GM19328 (cell line): ENCODE measurements around the gene CAVIN1.
"Not testable (repeated sequence)": the region's sequence is repeated elsewhere in the genome, so short reads cannot be mapped to it uniquely, and the experiment has no call there.

Experiments used
- ATAC-seq: cut with Tn5 transposase; IDR thresholded peaks from one replicate; pipeline ENCODE4 v1.9.1; 2021; ENCODE audit warnings: mild to moderate bottlenecking, moderate library complexity; ENCODE audit not compliant: unreplicated experiment

CAVIN1 gene

GRCh38 chr17:42381898-42382297 is 41.2 kb downstream of the CAVIN1 start:
- no peak for ATAC-seq

GRCh38 chr17:42380935-42381334 is 42.1 kb downstream of the CAVIN1 start:
- ATAC-seq, result no peak

- ATAC-seq, result no peak
These were observed 44.0 kb downstream of the CAVIN1 start for GRCh38 chr17:42378959-42379594.

GRCh38 chr17:42378359-42378958 is 44.6 kb downstream of the CAVIN1 start:
- ATAC-seq, result no peak

GRCh38 chr17:42373896-42374295 is 49.2 kb downstream of the CAVIN1 start:
- ATAC-seq, result no peak

GRCh38 chr17:42372142-42372541 is 50.9 kb downstream of the CAVIN1 start:
- no peak for ATAC-seq

- ATAC-seq, result not testable (repeated sequence)
These were observed 54.1 kb downstream of the CAVIN1 start for GRCh38 chr17:42368797-42369561.

GRCh38 chr17:42368310-42368709 is 54.7 kb downstream of the CAVIN1 start:
- ATAC-seq, result not testable (repeated sequence)

- not testable (repeated sequence) for ATAC-seq
These were observed 56.7 kb downstream of the CAVIN1 start for GRCh38 chr17:42366176-42367023.

- ATAC-seq, result no peak
These were observed 57.9 kb downstream of the CAVIN1 start for GRCh38 chr17:42365136-42365535.

- no peak for ATAC-seq
These were observed 59.1 kb downstream of the CAVIN1 start for GRCh38 chr17:42363767-42364585.

- no peak for ATAC-seq
These were observed 59.8 kb downstream of the CAVIN1 start for GRCh38 chr17:42363231-42363630.

- ATAC-seq, result no peak
These were observed 60.7 kb downstream of the CAVIN1 start for GRCh38 chr17:42362245-42362961.

- ATAC-seq, result no peak
These were observed 61.3 kb downstream of the CAVIN1 start for GRCh38 chr17:42361781-42362186.

- ATAC-seq, result not testable (repeated sequence)
These were observed 62.7 kb downstream of the CAVIN1 start for GRCh38 chr17:42360388-42360787.

- ATAC-seq, result no peak
These were observed 63.9 kb downstream of the CAVIN1 start for GRCh38 chr17:42359133-42359532.

- ATAC-seq, result no peak
These were observed 64.6 kb downstream of the CAVIN1 start for GRCh38 chr17:42358434-42358833.

- no peak for ATAC-seq
These were observed 67.9 kb downstream of the CAVIN1 start for GRCh38 chr17:42354956-42355843.
